Measurements from ENCODE around the gene GRAP2. TPM values are rescaled to one million over a fixed set of nuclear protein-coding genes. Genes with fewer than 3 reads are reported as not detected.

The GRAP2 gene
- not detected in 2 replicates for total RNA-seq
- long read RNA-seq = 0 reads

DNA sequence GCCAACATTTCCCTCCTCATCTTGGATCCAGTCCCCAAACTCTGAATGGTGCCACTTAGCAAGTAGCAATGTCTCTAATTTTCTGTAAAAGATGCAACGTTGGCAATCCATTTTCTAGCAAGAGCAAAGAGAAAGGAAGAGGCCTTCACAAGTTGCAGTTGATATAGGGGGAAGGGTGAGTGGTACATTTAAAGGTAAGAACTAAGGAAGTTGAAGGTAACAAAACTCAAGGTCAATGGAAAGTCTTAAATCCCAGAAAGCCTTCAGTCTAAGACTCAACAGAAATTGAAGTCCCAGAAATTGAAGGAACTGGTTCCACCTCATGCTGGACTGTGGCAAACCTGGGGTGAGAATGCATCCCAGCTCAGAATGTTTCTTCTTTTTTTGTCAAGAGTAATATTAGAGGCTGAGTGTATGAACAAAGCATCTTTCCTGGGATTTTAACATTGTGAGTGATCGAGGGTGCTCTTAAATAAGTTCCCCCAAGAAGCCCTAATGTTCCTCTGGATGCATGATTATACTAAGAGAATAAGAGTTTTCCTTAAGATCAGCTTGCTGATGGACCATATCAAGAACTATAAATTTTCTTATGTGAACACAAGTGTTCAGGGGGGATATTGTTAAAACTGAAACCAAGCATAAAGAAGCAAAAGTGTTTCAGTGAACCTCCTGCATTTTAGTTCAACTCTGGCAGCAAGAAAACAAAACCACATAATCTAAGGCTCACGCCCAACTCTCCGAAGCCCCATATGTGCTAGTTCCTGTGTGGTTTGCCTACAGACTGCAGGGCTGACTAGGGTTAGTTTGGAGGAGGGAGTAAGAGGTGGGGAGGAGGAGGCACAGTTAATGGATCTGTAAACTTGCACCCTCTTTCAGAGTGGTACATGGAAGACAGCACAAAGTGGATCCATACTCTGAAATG lies at the start of gene GRAP2:
Gene GRAP2 (plus strand): TSS at position 779 of the 922 bp plus-strand sequence. CDS start 46,023 bp downstream, outside the sequence.
- H3K36me3 Mint-ChIP-seq (ENCODE audit: unreplicated experiment) = no peaks in the 10 kb centered on the region
- no peaks in the 10 kb centered on the region for H3K9me3 Mint-ChIP-seq (ENCODE audit: unreplicated experiment)
- H3K4me3 Mint-ChIP-seq (ENCODE audit: unreplicated experiment) = no peak within 1 kb of the TSS
- no peaks in the 10 kb centered on the region for H3K4me1 Mint-ChIP-seq (ENCODE audit: unreplicated experiment)
- H3K27me3 Mint-ChIP-seq (ENCODE audit: unreplicated experiment) = peaks cover 48% of the 10 kb centered on the region
- no peak within 1 kb of the TSS for H3K27ac Mint-ChIP-seq (ENCODE audit: unreplicated experiment)
- DNase-seq (ENCODE audit: extremely low spot score, unreplicated experiment) = no peak
- no peak for TF ChIP-seq CTCF (IDR thresholded peaks at IDR 0.05)

DNA sequence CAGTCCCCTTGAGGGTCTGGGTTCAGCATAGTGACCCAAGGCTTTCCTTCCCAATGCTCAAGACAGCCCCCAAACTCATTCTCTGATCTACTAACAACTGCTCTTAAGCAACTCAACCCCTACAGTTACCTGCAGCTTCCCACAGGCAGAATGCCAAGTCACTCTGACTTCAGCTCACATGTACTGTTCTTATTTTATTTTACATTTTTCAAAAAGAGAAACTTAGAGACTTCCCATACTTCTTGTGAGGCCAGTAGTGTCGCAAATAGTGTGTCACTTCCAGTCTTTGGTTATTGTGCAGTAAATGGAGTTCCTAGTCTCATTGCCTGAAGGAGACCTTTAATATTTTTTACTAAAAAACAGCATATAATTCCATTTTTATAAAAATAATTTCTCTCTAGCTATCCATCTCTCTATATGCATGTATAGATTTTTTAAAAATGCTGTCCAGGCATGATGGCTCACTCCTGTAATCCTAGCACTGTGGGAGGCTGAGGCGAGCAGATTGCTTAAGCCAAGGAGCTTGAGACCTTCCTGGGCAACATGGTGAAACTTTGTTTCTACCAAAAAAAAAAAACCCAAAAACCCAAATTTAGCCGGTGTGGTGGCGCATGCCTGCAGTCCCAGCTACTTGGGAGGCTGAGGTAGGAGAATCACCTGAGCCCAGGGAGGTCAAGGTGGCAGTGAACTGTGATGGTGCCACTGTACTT lies 49.1 kb upstream of the GRAP2 start:
- no peak overlapping the region for H3K27ac Mint-ChIP-seq (ENCODE audit: unreplicated experiment)
- H3K4me3 Mint-ChIP-seq (ENCODE audit: unreplicated experiment) = no peak overlapping the region
- H3K36me3 Mint-ChIP-seq (ENCODE audit: unreplicated experiment) = no peaks in the 10 kb centered on the region
- H3K27me3 Mint-ChIP-seq (ENCODE audit: unreplicated experiment) = peaks cover 50% of the 10 kb centered on the region
- H3K9me3 Mint-ChIP-seq (ENCODE audit: unreplicated experiment) = no peaks in the 10 kb centered on the region
- no peak for DNase-seq (ENCODE audit: extremely low spot score, unreplicated experiment)
- TF ChIP-seq CTCF (IDR thresholded peaks at IDR 0.05) = no peak
- H3K4me1 Mint-ChIP-seq (ENCODE audit: unreplicated experiment) = no peaks in the 10 kb centered on the region

GRCh38 chr22:39852799-39853198 lies 48.1 kb upstream of the GRAP2 start:
- Mint-ChIP-seq H3K4me1 (ENCODE audit: unreplicated experiment) (no peaks in the 10 kb centered on the region), H3K36me3 (ENCODE audit: unreplicated experiment) (no peaks in the 10 kb centered on the region), H3K27ac (ENCODE audit: unreplicated experiment) (no peak overlapping the region), H3K27me3 (ENCODE audit: unreplicated experiment) (peaks cover 53% of the 10 kb centered on the region), H3K4me3 (ENCODE audit: unreplicated experiment) (no peak overlapping the region), H3K9me3 (ENCODE audit: unreplicated experiment) (no peaks in the 10 kb centered on the region)
- no peak for TF ChIP-seq CTCF (IDR thresholded peaks at IDR 0.05)
- no peak for DNase-seq (ENCODE audit: extremely low spot score, unreplicated experiment)

- Mint-ChIP-seq H3K9me3 (ENCODE audit: unreplicated experiment) (no peaks in the 10 kb centered on the region), H3K4me3 (ENCODE audit: unreplicated experiment) (no peak overlapping the region), H3K36me3 (ENCODE audit: unreplicated experiment) (no peaks in the 10 kb centered on the region), H3K27me3 (ENCODE audit: unreplicated experiment) (peaks cover 66% of the 10 kb centered on the region), H3K4me1 (ENCODE audit: unreplicated experiment) (no peaks in the 10 kb centered on the region), H3K27ac (ENCODE audit: unreplicated experiment) (no peak overlapping the region)
- DNase-seq (ENCODE audit: extremely low spot score, unreplicated experiment) = no peak
- no peak for TF ChIP-seq CTCF (IDR thresholded peaks at IDR 0.05)
Measured at GRCh38 chr22:39856588-39856987, 44.3 kb upstream of the GRAP2 start.
